Dermis microvascular lymphatic vessel endothelial cell (primary cell): ENCODE data around the gene HEXIM1. TPM values are rescaled to one million over a fixed set of nuclear protein-coding genes. Genes with fewer than 3 reads are reported as not detected.
"Not testable (repeated sequence)": the region's sequence is repeated elsewhere in the genome, so short reads cannot be mapped to it uniquely, and the experiment has no call there.

Source experiments
- DNase-seq, 2 donors: peaks; one replicate each; pipeline versions ENCODE4 v3.0.0 to v3.0.0-alpha.2; 2010; ENCODE audit warnings: low read depth in 2 of 2
- total RNA-seq: library from RNA; depleted of rRNA; stranded (reverse); fragments of >200 nt; gene quantifications from 2 replicates; pipeline ENCODE4 v1.2.1, GENCODE V29; 2014

The HEXIM1 gene
- total RNA-seq, 1 donor from 2014 or later, result 4.9 TPM

GRCh38 chr17:45113424-45113754 is 34.9 kb upstream of the HEXIM1 start:
- DNase-seq, result no peak

GRCh38 chr17:45114117-45114932 is 34.0 kb upstream of the HEXIM1 start:
- DNase-seq, result no peak

GRCh38 chr17:45115015-45115625 is 33.2 kb upstream of the HEXIM1 start:
- no peak for DNase-seq

DNA sequence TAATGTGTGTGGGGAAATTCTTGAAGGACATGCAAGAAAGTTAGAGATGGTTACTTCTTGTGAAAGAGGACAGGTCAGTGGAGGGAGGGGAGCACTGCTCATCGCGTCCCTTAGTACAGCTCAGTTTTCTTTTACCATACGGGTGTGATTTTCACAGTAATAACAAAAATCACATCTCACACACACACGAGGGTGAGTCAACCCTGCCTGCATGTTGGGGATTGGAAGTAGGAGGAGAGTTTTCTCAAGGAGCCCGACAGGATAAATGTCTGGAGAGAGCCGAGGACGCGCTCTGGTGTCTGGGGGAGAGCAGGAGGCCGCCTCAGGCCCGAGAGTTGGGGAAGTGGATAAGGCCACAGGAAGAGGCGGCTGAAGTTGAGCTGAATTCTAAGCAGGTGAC is 32.4 kb upstream of the HEXIM1 start:
- DNase-seq, result no peak

- DNase-seq, result no peak
Observed at GRCh38 chr17:45116434-45117016, 31.8 kb upstream of the HEXIM1 start.

DNA sequence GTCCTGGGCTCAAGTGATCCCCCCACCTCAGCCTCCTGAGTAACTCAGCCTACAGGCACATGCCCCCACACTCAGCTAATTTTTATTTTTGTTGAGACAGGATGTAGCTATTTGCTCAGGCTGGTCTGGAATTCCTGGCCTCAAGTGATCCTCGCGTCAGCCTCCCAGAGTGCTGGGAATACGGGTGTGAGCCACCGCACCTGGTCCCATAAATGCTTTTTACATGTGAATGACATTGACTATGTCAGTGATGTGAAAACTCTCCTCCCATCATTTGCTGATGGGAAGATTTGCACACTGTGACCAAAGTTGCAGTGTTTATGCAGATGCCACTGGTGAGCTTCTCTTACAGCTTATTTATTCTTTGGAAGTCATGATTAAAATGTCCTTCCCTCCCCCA is 30.9 kb upstream of the HEXIM1 start:
- DNase-seq, result no peak

DNA sequence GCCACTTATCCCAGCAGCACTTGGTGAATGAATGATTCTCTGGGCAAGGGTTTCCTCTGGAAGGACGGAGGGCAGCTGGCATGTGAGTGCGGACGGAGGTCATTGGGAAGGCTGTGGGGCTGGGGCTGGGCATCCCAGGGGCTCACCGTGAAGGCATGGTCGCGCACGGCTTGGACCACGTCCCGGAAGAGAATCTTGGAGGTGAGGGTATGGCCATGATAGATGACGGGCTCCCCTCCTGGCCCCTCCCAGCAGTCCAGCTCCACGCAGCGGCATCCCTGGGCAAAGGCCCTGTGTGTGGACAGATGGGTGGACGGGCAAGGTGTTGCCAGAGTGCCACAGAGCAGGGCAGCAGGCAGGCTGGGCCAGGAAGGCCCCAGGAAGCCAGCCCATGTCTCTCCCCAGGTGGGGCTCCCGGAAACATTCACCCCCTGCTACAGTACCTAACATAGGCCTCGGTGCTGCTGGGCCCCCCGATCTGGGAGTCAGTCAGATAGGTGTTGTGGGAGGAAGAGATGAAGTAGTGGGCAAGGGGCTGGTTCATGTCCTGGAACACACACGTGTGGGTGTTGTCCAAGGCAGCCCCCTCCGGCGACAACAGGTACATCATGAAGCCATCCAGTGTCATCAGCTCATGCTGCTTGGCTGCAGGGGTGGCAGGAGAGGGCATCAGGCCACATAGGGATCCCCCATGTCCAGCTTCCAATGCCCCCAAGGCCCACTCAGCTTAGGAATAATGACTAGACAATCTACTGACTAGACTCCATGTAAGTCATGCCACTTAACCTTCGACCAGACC is 30.2 kb upstream of the HEXIM1 start:
- DNase-seq, result no peak

DNA sequence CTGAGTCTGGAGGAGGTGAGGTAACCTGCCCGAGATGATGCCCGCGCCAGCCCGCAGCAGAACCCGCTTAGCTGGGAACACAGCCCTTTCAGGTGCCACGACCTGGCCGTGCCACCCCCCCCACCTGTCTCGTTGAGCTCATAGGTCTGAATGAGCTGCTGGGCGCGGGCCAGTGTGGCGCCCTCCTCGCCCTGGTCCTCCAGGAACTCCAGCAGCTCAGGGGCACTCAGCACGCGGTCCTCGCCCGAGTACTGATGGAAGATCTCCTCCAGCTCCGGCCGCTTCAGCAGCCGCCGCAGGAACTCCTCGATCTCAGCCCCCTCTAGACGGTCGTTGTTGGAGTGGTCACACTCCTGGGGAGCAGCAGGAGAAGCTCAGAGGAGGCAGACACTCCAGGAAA is 29.6 kb upstream of the HEXIM1 start:
- no peak for DNase-seq

- DNase-seq, result no peak
Observed at GRCh38 chr17:45119964-45120363, 28.3 kb upstream of the HEXIM1 start.

DNA sequence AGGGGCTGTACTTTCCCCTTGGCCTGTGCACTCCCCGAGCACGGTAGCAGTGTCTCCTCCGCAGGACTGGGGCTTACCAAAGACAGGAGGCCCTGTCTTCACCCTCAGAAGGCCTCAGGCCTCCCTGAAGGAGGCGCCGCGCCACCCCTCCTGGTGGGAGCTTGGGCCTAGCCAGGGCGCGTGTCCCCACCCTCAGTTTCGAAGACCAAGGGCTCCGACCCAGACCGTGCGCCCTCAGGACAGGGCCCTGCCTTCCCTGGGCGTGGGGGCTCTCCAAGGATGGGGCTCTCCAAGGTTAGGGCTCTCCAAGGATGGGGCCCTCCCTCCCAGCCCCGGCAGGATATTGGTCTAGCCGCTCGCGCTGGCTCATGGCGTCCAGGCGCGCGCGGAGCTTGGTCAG is 27.7 kb upstream of the HEXIM1 start:
- no peak for DNase-seq

GRCh38 chr17:45121055-45121454 is 27.2 kb upstream of the HEXIM1 start:
- no peak for DNase-seq

DNA sequence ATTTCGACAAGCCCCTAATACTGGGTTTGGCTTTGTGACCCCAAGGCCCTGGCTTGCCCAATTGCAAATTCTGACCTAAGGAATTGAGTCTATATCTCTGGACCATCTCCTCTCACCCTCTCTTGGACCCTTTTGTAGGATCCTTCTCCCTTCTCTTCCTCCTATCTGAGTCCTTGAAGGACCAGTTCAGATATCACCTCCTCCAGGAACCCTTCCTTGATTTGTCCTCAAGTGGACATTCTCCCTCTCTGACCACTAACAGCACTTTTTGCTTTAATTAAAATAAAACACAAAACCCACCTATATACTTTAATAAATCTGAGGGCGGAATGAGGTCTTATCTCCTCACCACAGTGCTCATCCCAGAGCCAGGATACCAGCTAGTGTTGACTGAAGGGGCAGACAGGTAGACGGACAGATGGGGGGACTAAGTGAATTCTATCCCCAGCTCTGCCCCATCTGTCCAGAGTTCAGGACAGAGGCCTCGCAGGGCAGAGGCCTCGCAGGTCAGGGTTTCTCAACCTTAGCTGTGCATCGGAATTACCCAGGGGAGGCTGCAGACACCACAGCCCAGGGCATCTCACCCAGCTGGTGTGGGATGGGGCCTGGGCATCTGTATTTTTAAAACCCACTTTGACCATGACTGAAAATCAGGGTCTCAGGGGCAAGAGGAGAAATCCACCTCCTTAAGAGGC is 25.1 kb upstream of the HEXIM1 start:
- DNase-seq, result no peak

DNA sequence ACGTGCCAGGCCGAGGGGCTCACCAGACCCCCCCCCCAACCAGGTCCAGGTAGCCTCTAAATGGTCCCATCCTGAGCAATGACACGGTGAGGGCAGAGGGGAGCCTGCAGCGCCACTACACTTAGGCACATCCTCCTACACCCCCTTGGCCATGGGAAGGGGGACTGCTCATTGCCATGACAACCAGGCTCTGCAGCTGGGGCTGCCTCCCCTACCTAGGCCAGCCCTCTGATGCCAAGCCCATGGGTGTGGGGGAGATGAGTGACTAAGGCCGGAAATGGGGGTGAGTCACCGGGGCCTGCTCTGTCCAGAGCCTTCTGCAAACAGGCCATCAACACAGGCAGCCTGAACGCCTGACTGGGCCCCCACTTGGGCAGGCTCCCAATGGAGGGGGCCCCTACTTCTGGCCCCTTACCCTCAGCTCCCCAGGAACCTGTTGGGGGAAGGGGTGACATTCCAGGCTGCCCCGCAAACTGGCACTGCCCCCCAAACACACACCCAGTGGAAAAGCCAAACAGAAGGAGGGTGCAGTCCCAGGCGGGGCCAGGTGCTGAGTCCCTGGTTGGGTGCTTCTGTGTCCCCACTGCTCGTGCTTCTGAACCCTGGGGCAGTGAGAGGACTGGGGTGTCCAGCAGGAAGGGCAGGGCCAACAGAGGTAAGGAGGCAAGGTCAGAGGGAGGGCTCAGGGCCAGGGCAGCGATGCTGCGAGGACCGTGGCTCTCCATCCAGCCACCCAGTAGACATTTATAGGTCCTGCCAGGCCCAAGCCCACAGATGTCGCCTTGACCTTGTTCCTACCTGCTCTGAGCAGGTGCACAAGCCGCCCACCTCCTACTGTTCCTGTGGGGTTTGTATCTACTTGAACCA is 24.1 kb upstream of the HEXIM1 start:
- DNase-seq, result peak; percentile 77 to 96

- DNase-seq, result not testable (repeated sequence)
Observed at GRCh38 chr17:45124797-45125122, 23.5 kb upstream of the HEXIM1 start.

DNA sequence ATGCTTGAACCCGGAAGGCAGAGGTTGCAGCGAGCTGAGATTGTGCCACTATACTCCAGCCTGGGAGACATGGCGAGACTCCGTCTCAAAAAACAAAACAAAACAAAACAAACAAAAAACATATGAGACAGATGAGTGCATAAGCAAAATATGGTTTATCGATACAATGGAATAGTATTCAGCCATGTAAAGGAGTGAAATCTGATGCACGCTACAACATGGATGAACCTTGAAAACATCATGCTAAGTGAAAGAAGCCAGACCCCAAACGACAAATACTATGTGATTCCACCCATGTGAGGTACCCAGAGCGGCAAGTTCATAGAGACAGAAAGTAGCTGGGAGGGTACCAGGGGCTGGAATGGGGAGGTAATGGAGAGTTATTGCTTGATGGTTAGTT is 22.8 kb upstream of the HEXIM1 start:
- no peak for DNase-seq

GRCh38 chr17:45127207-45127547 is 21.1 kb upstream of the HEXIM1 start:
- no peak for DNase-seq

- DNase-seq, result peak in 1 of 2 donors; percentile 73
Observed at GRCh38 chr17:45127548-45128300, 20.6 kb upstream of the HEXIM1 start.

GRCh38 chr17:45128331-45128730 is 19.9 kb upstream of the HEXIM1 start:
- DNase-seq, result no peak

- no peak for DNase-seq
Observed at GRCh38 chr17:45128989-45129388, 19.3 kb upstream of the HEXIM1 start.

- no peak for DNase-seq
Observed at GRCh38 chr17:45129426-45129939, 18.8 kb upstream of the HEXIM1 start.
